OCI-LY7 (cell line): Measurements from ENCODE around the gene TGM5. TPM values are rescaled to one million over a fixed set of nuclear protein-coding genes. Genes with fewer than 3 reads are reported as not detected.
"Not testable (repeated sequence)": the region's sequence is repeated elsewhere in the genome, so short reads cannot be mapped to it uniquely, and the experiment has no call there.

Source experiments
- BruUV-seq: library from RNA; stranded (reverse); fragments of 400-500 nt; replicated peaks from 2 replicates; lab custom pipeline; 2021; lab: Mats Ljungman, UMichigan
- CTCF ChIA-PET: fragments of 300-600 bp; sonication (Branson Sonifier 250); formaldehyde crosslinking; loops from one replicate; lab custom pipeline; 2022; ENCODE audit warnings: antibody characterized with exemption; ENCODE audit not compliant: unreplicated experiment; lab: Charles Lee
- POLR2A ChIA-PET: fragments of 300-600 bp; sonication (Branson Sonifier 250); formaldehyde crosslinking; loops from one replicate; lab custom pipeline; 2022; ENCODE audit warnings: antibody characterized with exemption; lab: Charles Lee
- DNase-seq: peaks from one replicate; pipeline ENCODE4 v3.0.0-alpha.2; 2015; ENCODE audit warnings: low spot score
- H2AFZ ChIP-seq: fragments of 200-600 bp; sonication (generic), shearing (Covaris generic); 2 replicates; pipeline ENCODE4 v1.6.1; 2014; ENCODE audit warnings: mild to moderate bottlenecking, antibody characterized with exemption, low read length, moderate library complexity
- H3K27ac ChIP-seq: fragments of 200-600 bp; sonication (generic); 2 replicates; pipeline ENCODE4 v1.5.1; 2014; ENCODE audit warnings: mixed run types, low read depth, mild to moderate bottlenecking, moderate library complexity, low read length, inconsistent platforms; ENCODE audit not compliant: poor library complexity, severe bottlenecking
- H3K36me3 ChIP-seq: fragments of 200-600 bp; sonication (generic); 2 replicates; pipeline ENCODE4 v1.6.1; 2014; ENCODE audit warnings: mild to moderate bottlenecking, antibody characterized with exemption, low read length, moderate library complexity, mixed read lengths; ENCODE audit not compliant: insufficient read depth
- H3K4me1 ChIP-seq: fragments of 200-600 bp; sonication (generic); 2 replicates; pipeline ENCODE4 v1.5.1; 2014; ENCODE audit warnings: mild to moderate bottlenecking, low read length; ENCODE audit not compliant: insufficient read depth, poor library complexity, severe bottlenecking
- H3K4me2 ChIP-seq: fragments of 200-600 bp; sonication (generic); 2 replicates; pipeline ENCODE4 v1.6.1; 2014; ENCODE audit warnings: mild to moderate bottlenecking, low read length
- H3K4me3 ChIP-seq: fragments of 200-600 bp; sonication (generic); 2 replicates; pipeline ENCODE4 v1.5.1; 2014; ENCODE audit warnings: mild to moderate bottlenecking, low read depth, low read length; ENCODE audit not compliant: poor library complexity, severe bottlenecking
- H3K79me2 ChIP-seq: fragments of 200-600 bp; sonication (generic); 2 replicates; pipeline ENCODE4 v1.6.1; 2016; ENCODE audit warnings: low read depth, mild to moderate bottlenecking, low read length, moderate library complexity, mixed read lengths; ENCODE audit not compliant: insufficient read depth
- H3K9me2 ChIP-seq: fragments of 200-600 bp; sonication (generic); 2 replicates; pipeline ENCODE4 v1.6.1; 2016; ENCODE audit warnings: mild to moderate bottlenecking, low read length, mixed read lengths; ENCODE audit not compliant: insufficient read depth
- H3K9me3 ChIP-seq: fragments of 200-600 bp; sonication (generic); 2 replicates; pipeline ENCODE4 v1.6.1; 2014; ENCODE audit warnings: mild to moderate bottlenecking, mixed run types, low read length, mixed read lengths
- H4K20me1 ChIP-seq: fragments of 200-600 bp; sonication (generic); 2 replicates; pipeline ENCODE4 v1.6.1; 2014; ENCODE audit warnings: mild to moderate bottlenecking, antibody characterized with exemption, low read length, moderate library complexity, mixed read lengths; ENCODE audit not compliant: insufficient read depth
- CTCF ChIP-seq: fragments of 200-600 bp; sonication (generic); conservative IDR thresholded peaks from 2 replicates; pipeline ENCODE4 v1.5.1; 2014; ENCODE audit warnings: mild to moderate bottlenecking, antibody characterized with exemption, low read length, moderate library complexity, mixed read lengths
- EZH2phosphoT487 ChIP-seq: fragments of 200-600 bp; sonication (generic); IDR thresholded peaks from 2 replicates; pipeline ENCODE4 v1.6.1; 2018; ENCODE audit warnings: low read depth, borderline replicate concordance, mild to moderate bottlenecking, mixed run types, antibody characterized with exemption, low read length, moderate library complexity, mixed read lengths
- intact Hi-C: fragments of 100-400 bp; cut with micrococcal nuclease; formaldehyde crosslinking; loops from one replicate; pipeline ENCODE4 v1.10.0; 2022; ENCODE audit not compliant: unreplicated experiment
- total RNA-seq, 2 experiments: library from RNA; depleted of rRNA in 1 of 2; stranded (reverse); fragments of >200 nt in 1 of 2; shearing (Covaris generic) in 1 of 2; gene quantifications; 2 replicates each; pipeline ENCODE4 v1.2.3, GENCODE V29; 2014 to 2022

TGM5 gene
- total RNA-seq, 2 experiments from 2014 or later = not detected

GRCh38 chr15:43226436-43227305 is 40.1 kb downstream of the TGM5 start:
- no peaks in the 10 kb centered on the region for H3K79me2 ChIP-seq
- intact Hi-C loops = no loop called here
- no peaks in the 10 kb centered on the region for H4K20me1 ChIP-seq
- H2AFZ ChIP-seq = no peak overlapping the region
- H3K4me2 ChIP-seq = no peak overlapping the region
- TF ChIP-seq EZH2phosphoT487 (no peak), CTCF (no peak)
- POLR2A ChIA-PET = interaction anchor here (0.7 kb wide), 1 partner anchor 204 kb away, joined by 3 read pairs; no protein-coding TSS in a partner anchor
- no peak for DNase-seq
- H3K9me2 ChIP-seq = no peaks in the 10 kb centered on the region
- no peak overlapping the region for H3K27ac ChIP-seq
- BruUV-seq = no TSS peak
- CTCF ChIA-PET = interaction anchor here (1.2 to 2.1 kb wide), 5 partner anchors 13 to 59 kb away, joined by 3 to 14 read pairs (median 3); no protein-coding TSS in a partner anchor
- H3K4me3 ChIP-seq = no peak overlapping the region
- H3K9me3 ChIP-seq = no peaks in the 10 kb centered on the region
- H3K4me1 ChIP-seq = no peaks in the 10 kb centered on the region
- H3K36me3 ChIP-seq = no peaks in the 10 kb centered on the region

GRCh38 chr15:43225950-43226255 is 40.8 kb downstream of the TGM5 start:
- CTCF ChIA-PET = interaction anchor here (1.1 to 2.1 kb wide), 6 partner anchors 13 to 62 kb away, joined by 3 to 14 read pairs (median 3); no protein-coding TSS in a partner anchor
- H3K4me1 ChIP-seq, DNase-seq, H3K9me2 ChIP-seq, H3K27ac ChIP-seq, H4K20me1 ChIP-seq, H3K4me2 ChIP-seq, H3K4me3 ChIP-seq, H2AFZ ChIP-seq, H3K9me3 ChIP-seq, H3K79me2 ChIP-seq, H3K36me3 ChIP-seq, BruUV-seq: not testable (repeated sequence)
- POLR2A ChIA-PET = interaction anchor here (0.9 kb wide), 1 partner anchor 22 kb away, joined by 5 read pairs; no protein-coding TSS in a partner anchor
- intact Hi-C loops = loop anchor here (1.0 kb wide), 1 partner anchor 59 kb away; no protein-coding TSS in a partner anchor

GRCh38 chr15:43225201-43225949 is 41.4 kb downstream of the TGM5 start:
- intact Hi-C loops = loop anchor here (1.0 kb wide), 1 partner anchor 60 kb away; no protein-coding TSS in a partner anchor
- Histone ChIP-seq H3K9me3 (no peaks in the 10 kb centered on the region), H3K79me2 (no peaks in the 10 kb centered on the region), H3K27ac (no peak overlapping the region), H3K9me2 (no peaks in the 10 kb centered on the region), H3K4me3 (no peak overlapping the region), H4K20me1 (no peaks in the 10 kb centered on the region), H3K36me3 (no peaks in the 10 kb centered on the region), H3K4me1 (no peaks in the 10 kb centered on the region), H2AFZ (no peak overlapping the region), H3K4me2 (no peak overlapping the region)
- TF ChIP-seq EZH2phosphoT487 (no peak), CTCF (peak; percentile 83)
- no TSS peak for BruUV-seq
- POLR2A ChIA-PET = interaction anchor here (0.6 to 0.9 kb wide), 2 partner anchors 15 to 21 kb away, joined by 5 read pairs; no protein-coding TSS in a partner anchor
- CTCF ChIA-PET = interaction anchor here (1.1 to 2.1 kb wide), 6 partner anchors 12 to 62 kb away, joined by 3 to 14 read pairs (median 3); no protein-coding TSS in a partner anchor
- peak; percentile 60 for DNase-seq
